ENCODE results near the gene ZNF783.
"Not testable (repeated sequence)": the region's sequence is repeated elsewhere in the genome, so short reads cannot be mapped to it uniquely, and the experiment has no call there.

GRCh38 chr7:149226366-149226765 lies 35.6 kb upstream of the ZNF783 start:
- TF ChIP-seq, protein P1, sequence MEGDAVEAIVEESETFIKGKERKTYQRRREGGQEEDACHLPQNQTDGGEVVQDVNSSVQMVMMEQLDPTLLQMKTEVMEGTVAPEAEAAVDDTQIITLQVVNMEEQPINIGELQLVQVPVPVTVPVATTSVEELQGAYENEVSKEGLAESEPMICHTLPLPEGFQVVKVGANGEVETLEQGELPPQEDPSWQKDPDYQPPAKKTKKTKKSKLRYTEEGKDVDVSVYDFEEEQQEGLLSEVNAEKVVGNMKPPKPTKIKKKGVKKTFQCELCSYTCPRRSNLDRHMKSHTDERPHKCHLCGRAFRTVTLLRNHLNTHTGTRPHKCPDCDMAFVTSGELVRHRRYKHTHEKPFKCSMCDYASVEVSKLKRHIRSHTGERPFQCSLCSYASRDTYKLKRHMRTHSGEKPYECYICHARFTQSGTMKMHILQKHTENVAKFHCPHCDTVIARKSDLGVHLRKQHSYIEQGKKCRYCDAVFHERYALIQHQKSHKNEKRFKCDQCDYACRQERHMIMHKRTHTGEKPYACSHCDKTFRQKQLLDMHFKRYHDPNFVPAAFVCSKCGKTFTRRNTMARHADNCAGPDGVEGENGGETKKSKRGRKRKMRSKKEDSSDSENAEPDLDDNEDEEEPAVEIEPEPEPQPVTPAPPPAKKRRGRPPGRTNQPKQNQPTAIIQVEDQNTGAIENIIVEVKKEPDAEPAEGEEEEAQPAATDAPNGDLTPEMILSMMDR (conservative IDR thresholded peaks at IDR 0.05 in 1 of 2, IDR thresholded peaks at IDR 0.05 in 1 of 2; ENCODE audit: low read depth in 1 of 2, low read length in 2 of 2): not testable (repeated sequence)
- TF ChIP-seq EZH2 (IDR thresholded peaks at IDR 0.05; ENCODE audit: low read length, missing control alignments): not testable (repeated sequence)
